Heart left ventricle (tissue), 16 donors: ENCODE data around the gene CERKL. TPM values are rescaled to one million over a fixed set of nuclear protein-coding genes. Genes with fewer than 3 reads are reported as not detected.

Source experiments
- ATAC-seq, 4 donors: fragments of 200-7000 bp; cut with Tn5 transposase; one replicate each; pipeline ENCODE4 v1.9.1; 2020 to 2022; ENCODE audit warnings: moderate library complexity in 4 of 4, mild to moderate bottlenecking in 3 of 4, moderate number of reproducible peaks in 1 of 4
- DNase-seq, 5 donors: peaks; one replicate each; pipeline ENCODE4 v3.0.0-alpha.2; 2020
- H3K27ac ChIP-seq, 12 donors: fragments of 200-600 bp; sonication (generic) in 4 of 12; one replicate each; pipeline versions ENCODE4 v1.5.0 to v1.8.0; 2016 to 2022; ENCODE audit warnings: mild to moderate bottlenecking in 2 of 12
- H3K27me3 ChIP-seq, 9 donors: fragments of 200-600 bp; sonication (generic) in 2 of 9; one replicate each; pipeline versions ENCODE4 v1.5.1 to v1.8.0; 2016 to 2022; ENCODE audit warnings: mild to moderate bottlenecking in 3 of 9
- H3K36me3 ChIP-seq, 9 donors: fragments of 200-600 bp; sonication (generic) in 2 of 9; one replicate each; pipeline versions ENCODE4 v1.5.0 to v1.8.0; 2018 to 2022; ENCODE audit warnings: mild to moderate bottlenecking in 2 of 9
- H3K4me1 ChIP-seq, 12 donors: fragments of 200-600 bp; sonication (generic) in 4 of 12; one replicate each; pipeline versions ENCODE4 v1.5.0 to v1.8.0; 2016 to 2022; ENCODE audit warnings: mild to moderate bottlenecking in 3 of 12
- H3K4me3 ChIP-seq, 12 donors: fragments of 200-600 bp; sonication (generic) in 4 of 12; one replicate each; pipeline versions ENCODE4 v1.5.0 to v1.8.0; 2017 to 2022; ENCODE audit warnings: mild to moderate bottlenecking in 9 of 12, moderate library complexity in 4 of 12
- H3K9me3 ChIP-seq, 12 donors: fragments of 200-600 bp; sonication (generic) in 4 of 12; one replicate each; pipeline versions ENCODE4 v1.5.0 to v1.8.0; 2016 to 2022; ENCODE audit warnings: mild to moderate bottlenecking in 1 of 12
- CTCF ChIP-seq, 12 donors: fragments of 200-600 bp; sonication (generic) in 4 of 12; IDR thresholded peaks; one replicate each; pipeline versions ENCODE4 v1.5.0 to v1.8.0; 2018 to 2022; ENCODE audit warnings: antibody characterized with exemption in 12 of 12, mild to moderate bottlenecking in 5 of 12
- POLR2A ChIP-seq, 2 donors: fragments of 450-650 bp; IDR thresholded peaks; one replicate each; pipeline ENCODE4 v1.6.1; 2017; ENCODE audit warnings: antibody characterized with exemption in 2 of 2, mild to moderate bottlenecking in 2 of 2, moderate library complexity in 2 of 2
- WGBS, 4 donors: extraction: QIAGEN DNeasy Blood & Tissue Kit in 2 of 4; methylation state at CpG; one replicate each; pipeline versions ENCODE4 v1.1.5 to v1.1.7; 2013 to 2018; 5-methylcytosine and 5-hydroxymethylcytosine counted together
- intact Hi-C, 10 donors: fragments of 100-400 bp; cut with DNase I; formaldehyde crosslinking; loops; one replicate each; pipeline versions ENCODE4 v1.11.1 to v1.14.2; 2022
- polyA plus RNA-seq, 2 donors: library from polyadenylated mRNA; stranded (reverse); fragments of 200-250 nt; gene quantifications; one replicate each; pipeline ENCODE4 v1.2.3, GENCODE V29; 2013
- total RNA-seq, 9 donors: library from RNA; depleted of rRNA in 2 of 9; stranded (reverse); fragments of >200 nt in 2 of 9; fragmentation: NEBNext Ultra II Directional in 3 of 9; extraction: Animal tissue kit (Norgen Biotek cat#: 25700) in 3 of 9; gene quantifications; one replicate each; pipeline versions ENCODE4 v1.1.0 to v1.2.4, GENCODE V29; 2016 to 2023
- donor health status: ischemic (EF 13 %, LVEDD 7.1; RV severe dilation, severe dysfunction).
- donor health status: healthy with polysubstance abuse.
- donor health status: DM: no; HTN: yes; CAD: no.
- donor health status: DM: no; HTN: no; CAD: no.
- donor health status: ischemic (EF 25% LVEDD 6.9; RV normal size, moderate dysfunction).
- donor health status: ischemic (EF 25% LVEDD 5.7; RV mildly dilated, moderate dysfunction).
- donor health status: healthy.
- donor health status: DM: yes; HTN: yes; CAD: no.
- donor health status: ischemic (EF 35%, LVEDD 5.7; RV mildly dilated, moderate dysfunction).
- donor health status: nonischemic (EF 11% LVEDD 7.7; RV severe dilation, severe dysfunction).
- donor health status: DM: yes; HTN: yes; CAD: no.
- donor health status: PGD.
- donor health status: ischemic (EF 29% LVEDD 5.4; RV normal size, mild dysfunction).
- donor health status: nonischemic (EF 23%, LVEDD 6.1; RV moderate dilation, normal function).

Gene CERKL
- total and polyA plus RNA-seq, 11 donors = not detected

- H3K4me1 ChIP-seq = no peaks in the 10 kb centered on the region
- WGBS, 4 donors = 82 to 84% (median 83%) methylated on average over 2 of the region's 2 CpGs
- TF ChIP-seq POLR2A (IDR thresholded peaks at IDR 0.05) (no peak), CTCF (IDR thresholded peaks at IDR 0.05) (no peak)
- intact Hi-C loops = no loop called here
- H3K27me3 ChIP-seq = peaks cover 0 to 17% (median 0%) of the 10 kb centered on the region in 9 donors
- DNase-seq (no peak), ATAC-seq (no peak)
- no peaks in the 10 kb centered on the region for H3K36me3 ChIP-seq
- no peaks in the 10 kb centered on the region for H3K9me3 ChIP-seq
- no peak overlapping the region for H3K4me3 ChIP-seq
- no peak overlapping the region for H3K27ac ChIP-seq
These were observed 37.4 kb downstream of the CERKL start for GRCh38 chr2:181619516-181619915.

DNA sequence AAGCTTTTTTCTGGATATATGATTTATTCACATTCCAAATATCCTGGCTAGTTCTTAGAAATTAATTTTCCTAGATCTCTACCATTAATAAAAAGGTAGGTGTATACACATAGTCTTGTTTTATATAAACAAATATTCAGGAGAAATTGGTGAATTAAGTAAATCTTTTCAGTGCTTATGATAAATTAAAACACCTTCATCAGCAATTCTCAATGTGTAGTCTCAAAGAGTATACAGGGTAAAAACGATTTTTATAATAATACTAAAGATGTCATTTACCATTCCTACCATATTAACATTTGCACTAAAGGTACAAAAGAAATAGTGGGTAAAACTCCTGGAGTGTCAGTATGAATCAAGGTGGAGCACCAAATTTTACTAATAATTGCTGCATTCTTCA, 40.2 kb downstream of the CERKL start:
- Histone ChIP-seq H3K9me3 (no peaks in the 10 kb centered on the region), H3K27me3 (peaks cover 0 to 8% (median 0%) of the 10 kb centered on the region in 9 donors), H3K36me3 (no peaks in the 10 kb centered on the region), H3K4me1 (no peaks in the 10 kb centered on the region), H3K4me3 (no peak overlapping the region), H3K27ac (no peak overlapping the region)
- DNase-seq (no peak), ATAC-seq (no peak)
- 41 to 62% (median 49%) methylated on average over 1 of the region's 1 CpG for WGBS, 4 donors
- TF ChIP-seq CTCF (IDR thresholded peaks at IDR 0.05) (no peak), POLR2A (IDR thresholded peaks at IDR 0.05) (no peak)
- intact Hi-C loops = no loop called here

DNA sequence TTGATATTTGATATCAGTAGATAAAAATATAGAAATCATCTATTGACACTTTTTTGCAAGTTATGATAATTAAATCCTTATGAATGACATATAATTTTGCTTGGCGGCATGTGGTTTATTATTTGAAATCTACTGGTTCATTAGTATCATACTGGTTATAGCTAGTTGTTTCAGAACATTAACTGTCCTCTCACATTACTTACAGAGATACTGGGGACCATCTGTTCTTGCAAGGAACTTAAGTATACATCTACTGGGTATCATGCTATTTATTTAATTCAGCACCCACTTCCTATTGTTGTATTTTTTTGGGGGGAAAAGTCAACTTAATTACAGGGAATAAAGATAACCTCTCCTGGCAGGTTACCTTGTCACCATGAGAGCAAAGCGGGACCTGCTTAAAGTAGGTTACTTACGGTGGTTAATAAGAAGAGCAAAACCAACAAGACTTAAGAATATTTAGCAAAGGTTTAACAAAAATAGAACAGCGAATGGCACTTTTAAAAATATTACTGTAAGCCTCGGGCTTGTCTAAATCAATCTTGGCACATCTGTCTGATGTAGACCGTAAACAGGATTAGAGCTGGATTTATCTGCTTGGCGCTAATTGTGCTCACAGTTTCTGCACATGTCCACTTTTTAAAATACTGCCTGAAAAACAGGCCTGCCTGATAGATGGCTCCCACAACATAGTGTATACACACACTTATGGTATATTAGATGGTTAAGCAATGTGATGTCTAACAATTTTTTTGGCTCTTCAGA, 41.8 kb downstream of the CERKL start:
- no peak overlapping the region for H3K27ac ChIP-seq
- no peaks in the 10 kb centered on the region for H3K4me1 ChIP-seq
- H3K9me3 ChIP-seq = no peaks in the 10 kb centered on the region
- DNase-seq = no peak
- ATAC-seq = no peak
- TF ChIP-seq POLR2A (IDR thresholded peaks at IDR 0.05) (no peak), CTCF (IDR thresholded peaks at IDR 0.05) (no peak)
- peaks cover 0 to 9% (median 0%) of the 10 kb centered on the region in 9 donors for H3K27me3 ChIP-seq
- H3K4me3 ChIP-seq = no peak overlapping the region
- WGBS, 4 donors = 75 to 86% (median 82%) methylated on average over 7 of the region's 7 CpGs
- intact Hi-C loops = no loop called here
- H3K36me3 ChIP-seq = no peaks in the 10 kb centered on the region

- no peak for TF ChIP-seq CTCF (IDR thresholded peaks at IDR 0.05)
- TF ChIP-seq POLR2A (IDR thresholded peaks at IDR 0.05) = no peak
- Histone ChIP-seq H3K36me3 (no peaks in the 10 kb centered on the region), H3K4me1 (peaks cover 0 to 5% (median 0%) of the 10 kb centered on the region in 12 donors), H3K9me3 (no peaks in the 10 kb centered on the region), H3K27ac (no peak overlapping the region), H3K27me3 (peaks cover 0 to 7% (median 0%) of the 10 kb centered on the region in 9 donors), H3K4me3 (no peak overlapping the region)
- DNase-seq = no peak
- intact Hi-C loops = no loop called here
- 59 to 65% (median 64%) methylated on average over 2 of the region's 2 CpGs for WGBS, 4 donors
- no peak for ATAC-seq
These were observed 43.7 kb downstream of the CERKL start for GRCh38 chr2:181613241-181613640.
